OCI-LY3 (cell line): ENCODE measurements around the gene SLC7A1.

Experiments
- CTCF ChIP-seq: fragments of 200-600, 300-600 bp; sonication (generic); IDR thresholded peaks from 2 replicates; pipeline ENCODE4 v1.5.1; 2014; ENCODE audit warnings: antibody characterized with exemption, low read length, low read depth
- EZH2phosphoT487 ChIP-seq: fragments of 200-600 bp; shearing (Covaris generic); IDR thresholded peaks from 2 replicates; pipeline ENCODE4 v1.6.1; 2018; ENCODE audit warnings: antibody characterized with exemption, mixed run types, low read depth

GRCh38 chr13:29491248-29491647 lies 104.2 kb downstream of the SLC7A1 start:
- no peak for TF ChIP-seq CTCF
- no peak for TF ChIP-seq EZH2phosphoT487
